ENCODE measurements around the gene PTH1R. TPM values are rescaled to one million over a fixed set of nuclear protein-coding genes. Genes with fewer than 3 reads are reported as not detected.

Gene PTH1R
- total and polyA plus RNA-seq, 8 donors, result 2.6 to 22.4 (median 3.8) TPM

- Histone ChIP-seq H3K9me3 (no peaks in the 10 kb centered on the region), H3K4me3 (no peak overlapping the region), H3K27me3 (no peaks in the 10 kb centered on the region), H3K27ac (peak overlapping the region; percentile 77 to 88 (median 87)), H3K4me1 (peaks cover 79 to 100% (median 93%) of the 10 kb centered on the region in 4 donors), H3K36me3 (peaks cover 12 to 28% (median 24%) of the 10 kb centered on the region in 4 donors)
- DNase-seq, result no peak
- TF ChIP-seq CTCF (IDR thresholded peaks at IDR 0.05) (no peak), POLR2A (IDR thresholded peaks at IDR 0.05) (no peak), POLR2AphosphoS5 (IDR thresholded peaks at IDR 0.05) (no peak), EP300 (IDR thresholded peaks at IDR 0.05) (no peak)
- intact Hi-C loops (cut with DNase I; ENCODE audit: low total_unique reads), result no loop called here
- 35 to 68% (median 62%) methylated on average over 2 of the region's 2 CpGs for WGBS, 5 donors
Measured at GRCh38 chr3:46934072-46934471, 56.6 kb downstream of the PTH1R start.

GRCh38 chr3:46934498-46935167, 57.1 kb downstream of the PTH1R start:
- H3K27me3 ChIP-seq, result no peaks in the 10 kb centered on the region
- TF ChIP-seq CTCF (IDR thresholded peaks at IDR 0.05) (no peak), EP300 (IDR thresholded peaks at IDR 0.05) (no peak), POLR2A (IDR thresholded peaks at IDR 0.05) (no peak), POLR2AphosphoS5 (IDR thresholded peaks at IDR 0.05) (no peak)
- WGBS, 5 donors, result 54 to 68% (median 56%) methylated on average over 8 of the region's 8 CpGs
- peak overlapping the region; percentile 77 to 88 (median 87) for H3K27ac ChIP-seq
- peak in 1 of 2 donors; percentile 60 for DNase-seq
- no peak overlapping the region for H3K4me3 ChIP-seq
- intact Hi-C loops (cut with DNase I; ENCODE audit: low total_unique reads), result no loop called here
- H3K9me3 ChIP-seq, result no peaks in the 10 kb centered on the region
- peaks cover 79 to 100% (median 93%) of the 10 kb centered on the region in 4 donors for H3K4me1 ChIP-seq
- peaks cover 16 to 33% (median 29%) of the 10 kb centered on the region in 4 donors for H3K36me3 ChIP-seq

GRCh38 chr3:46935168-46935858, 57.8 kb downstream of the PTH1R start:
- peak; percentile 78 to 92 for DNase-seq
- 43 to 53% (median 50%) methylated on average over 6 to 7 of the region's 7 CpGs for WGBS, 5 donors
- intact Hi-C loops (cut with DNase I; ENCODE audit: low total_unique reads), result no loop called here
- H3K36me3 ChIP-seq, result peaks cover 23 to 40% (median 36%) of the 10 kb centered on the region in 4 donors
- TF ChIP-seq POLR2A (IDR thresholded peaks at IDR 0.05), result no peak
- peak; percentile 42 for TF ChIP-seq EP300 (IDR thresholded peaks at IDR 0.05)
- peak in 4 of 7 experiments; percentile 16 to 32 (median 20) for TF ChIP-seq CTCF (IDR thresholded peaks at IDR 0.05)
- peak; percentile 51 to 79 (median 74) for TF ChIP-seq POLR2AphosphoS5 (IDR thresholded peaks at IDR 0.05)
- H3K27me3 ChIP-seq, result no peaks in the 10 kb centered on the region
- no peaks in the 10 kb centered on the region for H3K9me3 ChIP-seq
- no peak overlapping the region for H3K4me3 ChIP-seq
- H3K4me1 ChIP-seq, result peaks cover 78 to 100% (median 93%) of the 10 kb centered on the region in 4 donors
- peak overlapping the region; percentile 77 to 88 (median 87) for H3K27ac ChIP-seq

GRCh38 chr3:46935989-46936558, 58.6 kb downstream of the PTH1R start:
- peaks cover 29 to 47% (median 43%) of the 10 kb centered on the region in 4 donors for H3K36me3 ChIP-seq
- 44 to 66% (median 53%) methylated on average over 7 of the region's 7 CpGs for WGBS, 5 donors
- no peaks in the 10 kb centered on the region for H3K9me3 ChIP-seq
- no peak for DNase-seq
- TF ChIP-seq CTCF (IDR thresholded peaks at IDR 0.05) (no peak), EP300 (IDR thresholded peaks at IDR 0.05) (no peak), POLR2AphosphoS5 (IDR thresholded peaks at IDR 0.05) (no peak), POLR2A (IDR thresholded peaks at IDR 0.05) (no peak)
- H3K4me1 ChIP-seq, result peaks cover 73 to 100% (median 91%) of the 10 kb centered on the region in 4 donors
- peak overlapping the region; percentile 44 to 88 (median 87) for H3K27ac ChIP-seq
- intact Hi-C loops (cut with DNase I; ENCODE audit: low total_unique reads), result no loop called here
- no peak overlapping the region for H3K4me3 ChIP-seq
- no peaks in the 10 kb centered on the region for H3K27me3 ChIP-seq

Measured in stomach (tissue), 9 donors.